SK-N-SH treated with all-trans-retinoic acid at 6 μM for 48 hours (cell line): ENCODE measurements around the gene MRPS35.

ENCODE experiments used
- ATAC-seq: fragments of 200-7000 bp; cut with Tn5 transposase; 3 replicates; pipeline ENCODE4 v1.9.1; 2020; ENCODE audit warnings: mild to moderate bottlenecking, moderate library complexity
- BACH2 ChIP-seq: fragments of 250-450 bp; sonication (Bioruptor Pico); IDR thresholded peaks from 2 replicates; pipeline ENCODE4 v1.9.0; 2021; ENCODE audit warnings: mild to moderate bottlenecking, borderline replicate concordance
- CSDC2 ChIP-seq: fragments of 250-450 bp; sonication (Bioruptor Pico); IDR thresholded peaks from 2 replicates; pipeline ENCODE4 v1.5.0; 2020; ENCODE audit warnings: mild to moderate bottlenecking, moderate library complexity
- GLIS3 ChIP-seq: fragments of 250-450 bp; sonication (Bioruptor Pico); IDR thresholded peaks from 2 replicates; pipeline ENCODE4 v1.5.0; 2020; ENCODE audit warnings: mild to moderate bottlenecking, moderate library complexity
- ISL1 ChIP-seq: fragments of 250-450 bp; sonication (Bioruptor Pico); IDR thresholded peaks from 2 replicates; pipeline ENCODE4 v2.1.2; 2022; ENCODE audit warnings: mild to moderate bottlenecking, moderate library complexity
- PPARA ChIP-seq: fragments of 250-450 bp; sonication (Bioruptor Pico); IDR thresholded peaks from 2 replicates; pipeline ENCODE4 v1.5.0; 2020; ENCODE audit warnings: mild to moderate bottlenecking, borderline replicate concordance
- RARB ChIP-seq: fragments of 250-450 bp; sonication (Bioruptor Pico); IDR thresholded peaks from 2 replicates; pipeline ENCODE4 v1.8.0; 2021; ENCODE audit warnings: mild to moderate bottlenecking, moderate library complexity
- SNAI2 ChIP-seq: fragments of 250-450 bp; sonication (Bioruptor Pico); IDR thresholded peaks from 2 replicates; pipeline ENCODE4 v1.5.0; 2020; ENCODE audit warnings: mild to moderate bottlenecking, moderate library complexity
- TOX ChIP-seq: fragments of 250-450 bp; sonication (Bioruptor Pico); IDR thresholded peaks from 2 replicates; pipeline ENCODE4 v1.8.0; 2021; ENCODE audit warnings: mild to moderate bottlenecking, moderate library complexity, borderline replicate concordance
- ZC3H10 ChIP-seq: fragments of 250-450 bp; sonication (Bioruptor Pico); IDR thresholded peaks from 2 replicates; pipeline ENCODE4 v1.5.1; 2021; ENCODE audit warnings: mild to moderate bottlenecking, moderate library complexity
- ZFP3 ChIP-seq: fragments of 250-450 bp; sonication (Bioruptor Pico); IDR thresholded peaks from 2 replicates; pipeline ENCODE4 v1.5.0; 2020; ENCODE audit warnings: mild to moderate bottlenecking, moderate library complexity
- ZFP30 ChIP-seq: fragments of 450-650 bp; formaldehyde crosslinking; IDR thresholded peaks from 2 replicates; pipeline ENCODE4 v1.5.0; 2022; ENCODE audit warnings: mild to moderate bottlenecking, moderate library complexity
- ZNF565 ChIP-seq: fragments of 450-650 bp; formaldehyde crosslinking; conservative IDR thresholded peaks from 2 replicates; pipeline ENCODE4 v1.5.0; 2020; ENCODE audit warnings: low read depth, mild to moderate bottlenecking, moderate library complexity
- ZNF70 ChIP-seq: fragments of 450-650 bp; formaldehyde crosslinking; IDR thresholded peaks from 2 replicates; pipeline ENCODE4 v1.5.0; 2020; ENCODE audit warnings: mild to moderate bottlenecking, moderate library complexity
- ZNF8 ChIP-seq: fragments of 450-650 bp; formaldehyde crosslinking; IDR thresholded peaks from 2 replicates; pipeline ENCODE4 v1.5.0; 2020; ENCODE audit warnings: mild to moderate bottlenecking, moderate library complexity
- TF ChIP-seq, protein P1 (sequence below): fragments of 250-450 bp; sonication (Bioruptor Pico); IDR thresholded peaks from 2 replicates; pipeline ENCODE4 v1.5.1; 2020; ENCODE audit warnings: low read depth, mild to moderate bottlenecking, moderate library complexity
- TF ChIP-seq, protein P2 (sequence below): fragments of 250-450 bp; sonication (Bioruptor Pico); IDR thresholded peaks from 2 replicates; pipeline ENCODE4 v1.8.0; 2020; ENCODE audit warnings: mild to moderate bottlenecking, moderate library complexity, borderline replicate concordance
- TF ChIP-seq, protein P3 (sequence below): fragments of 250-450 bp; sonication (Bioruptor Pico); IDR thresholded peaks from 2 replicates; pipeline ENCODE4 v1.8.0; 2021; ENCODE audit warnings: low read depth, mild to moderate bottlenecking, moderate library complexity, borderline replicate concordance
- TF ChIP-seq, protein P4 (sequence below): fragments of 250-450 bp; sonication (Bioruptor Pico); IDR thresholded peaks from 2 replicates; pipeline ENCODE4 v1.5.1; 2021; ENCODE audit warnings: mild to moderate bottlenecking, moderate library complexity
- TF ChIP-seq, protein P5 (sequence below): fragments of 250-450 bp; sonication (Bioruptor Pico); IDR thresholded peaks from 2 replicates; pipeline ENCODE4 v1.5.0; 2020; ENCODE audit warnings: mild to moderate bottlenecking, moderate library complexity

The MRPS35 gene

GRCh38 chr12:27711317-27711682, 668 bp downstream of the MRPS35 start:
- TF ChIP-seq ZFP3 (CRISPR knock-in tag) (no peak), ZNF8 (no peak), SNAI2 (CRISPR knock-in tag) (no peak), ZFP30 (no peak), ZNF70 (CRISPR knock-in tag) (no peak), RARB (CRISPR knock-in tag) (no peak), PPARA (CRISPR knock-in tag) (no peak), ISL1 (CRISPR knock-in tag) (no peak), ZC3H10 (CRISPR knock-in tag) (no peak), ZNF565 (CRISPR knock-in tag) (no peak), BACH2 (CRISPR knock-in tag) (no peak), CSDC2 (CRISPR knock-in tag) (no peak)
- TF ChIP-seq, protein P1, sequence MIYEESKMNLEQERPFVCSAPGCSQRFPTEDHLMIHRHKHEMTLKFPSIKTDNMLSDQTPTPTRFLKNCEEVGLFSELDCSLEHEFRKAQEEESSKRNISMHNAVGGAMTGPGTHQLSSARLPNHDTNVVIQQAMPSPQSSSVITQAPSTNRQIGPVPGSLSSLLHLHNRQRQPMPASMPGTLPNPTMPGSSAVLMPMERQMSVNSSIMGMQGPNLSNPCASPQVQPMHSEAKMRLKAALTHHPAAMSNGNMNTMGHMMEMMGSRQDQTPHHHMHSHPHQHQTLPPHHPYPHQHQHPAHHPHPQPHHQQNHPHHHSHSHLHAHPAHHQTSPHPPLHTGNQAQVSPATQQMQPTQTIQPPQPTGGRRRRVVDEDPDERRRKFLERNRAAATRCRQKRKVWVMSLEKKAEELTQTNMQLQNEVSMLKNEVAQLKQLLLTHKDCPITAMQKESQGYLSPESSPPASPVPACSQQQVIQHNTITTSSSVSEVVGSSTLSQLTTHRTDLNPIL, result no peak
- TF ChIP-seq, protein P2, sequence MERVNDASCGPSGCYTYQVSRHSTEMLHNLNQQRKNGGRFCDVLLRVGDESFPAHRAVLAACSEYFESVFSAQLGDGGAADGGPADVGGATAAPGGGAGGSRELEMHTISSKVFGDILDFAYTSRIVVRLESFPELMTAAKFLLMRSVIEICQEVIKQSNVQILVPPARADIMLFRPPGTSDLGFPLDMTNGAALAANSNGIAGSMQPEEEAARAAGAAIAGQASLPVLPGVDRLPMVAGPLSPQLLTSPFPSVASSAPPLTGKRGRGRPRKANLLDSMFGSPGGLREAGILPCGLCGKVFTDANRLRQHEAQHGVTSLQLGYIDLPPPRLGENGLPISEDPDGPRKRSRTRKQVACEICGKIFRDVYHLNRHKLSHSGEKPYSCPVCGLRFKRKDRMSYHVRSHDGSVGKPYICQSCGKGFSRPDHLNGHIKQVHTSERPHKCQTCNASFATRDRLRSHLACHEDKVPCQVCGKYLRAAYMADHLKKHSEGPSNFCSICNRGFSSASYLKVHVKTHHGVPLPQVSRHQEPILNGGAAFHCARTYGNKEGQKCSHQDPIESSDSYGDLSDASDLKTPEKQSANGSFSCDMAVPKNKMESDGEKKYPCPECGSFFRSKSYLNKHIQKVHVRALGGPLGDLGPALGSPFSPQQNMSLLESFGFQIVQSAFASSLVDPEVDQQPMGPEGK (CRISPR knock-in tag), result no peak
- TF ChIP-seq, protein P3, sequence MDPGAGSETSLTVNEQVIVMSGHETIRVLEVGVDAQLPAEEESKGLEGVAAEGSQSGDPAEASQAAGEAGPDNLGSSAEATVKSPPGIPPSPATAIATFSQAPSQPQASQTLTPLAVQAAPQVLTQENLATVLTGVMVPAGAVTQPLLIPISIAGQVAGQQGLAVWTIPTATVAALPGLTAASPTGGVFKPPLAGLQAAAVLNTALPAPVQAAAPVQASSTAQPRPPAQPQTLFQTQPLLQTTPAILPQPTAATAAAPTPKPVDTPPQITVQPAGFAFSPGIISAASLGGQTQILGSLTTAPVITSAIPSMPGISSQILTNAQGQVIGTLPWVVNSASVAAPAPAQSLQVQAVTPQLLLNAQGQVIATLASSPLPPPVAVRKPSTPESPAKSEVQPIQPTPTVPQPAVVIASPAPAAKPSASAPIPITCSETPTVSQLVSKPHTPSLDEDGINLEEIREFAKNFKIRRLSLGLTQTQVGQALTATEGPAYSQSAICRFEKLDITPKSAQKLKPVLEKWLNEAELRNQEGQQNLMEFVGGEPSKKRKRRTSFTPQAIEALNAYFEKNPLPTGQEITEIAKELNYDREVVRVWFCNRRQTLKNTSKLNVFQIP (CRISPR knock-in tag), result no peak
- TF ChIP-seq, protein P4, sequence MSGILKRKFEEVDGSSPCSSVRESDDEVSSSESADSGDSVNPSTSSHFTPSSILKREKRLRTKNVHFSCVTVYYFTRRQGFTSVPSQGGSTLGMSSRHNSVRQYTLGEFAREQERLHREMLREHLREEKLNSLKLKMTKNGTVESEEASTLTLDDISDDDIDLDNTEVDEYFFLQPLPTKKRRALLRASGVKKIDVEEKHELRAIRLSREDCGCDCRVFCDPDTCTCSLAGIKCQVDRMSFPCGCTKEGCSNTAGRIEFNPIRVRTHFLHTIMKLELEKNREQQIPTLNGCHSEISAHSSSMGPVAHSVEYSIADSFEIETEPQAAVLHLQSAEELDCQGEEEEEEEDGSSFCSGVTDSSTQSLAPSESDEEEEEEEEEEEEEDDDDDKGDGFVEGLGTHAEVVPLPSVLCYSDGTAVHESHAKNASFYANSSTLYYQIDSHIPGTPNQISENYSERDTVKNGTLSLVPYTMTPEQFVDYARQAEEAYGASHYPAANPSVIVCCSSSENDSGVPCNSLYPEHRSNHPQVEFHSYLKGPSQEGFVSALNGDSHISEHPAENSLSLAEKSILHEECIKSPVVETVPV (CRISPR knock-in tag), result no peak
- TF ChIP-seq, protein P5, sequence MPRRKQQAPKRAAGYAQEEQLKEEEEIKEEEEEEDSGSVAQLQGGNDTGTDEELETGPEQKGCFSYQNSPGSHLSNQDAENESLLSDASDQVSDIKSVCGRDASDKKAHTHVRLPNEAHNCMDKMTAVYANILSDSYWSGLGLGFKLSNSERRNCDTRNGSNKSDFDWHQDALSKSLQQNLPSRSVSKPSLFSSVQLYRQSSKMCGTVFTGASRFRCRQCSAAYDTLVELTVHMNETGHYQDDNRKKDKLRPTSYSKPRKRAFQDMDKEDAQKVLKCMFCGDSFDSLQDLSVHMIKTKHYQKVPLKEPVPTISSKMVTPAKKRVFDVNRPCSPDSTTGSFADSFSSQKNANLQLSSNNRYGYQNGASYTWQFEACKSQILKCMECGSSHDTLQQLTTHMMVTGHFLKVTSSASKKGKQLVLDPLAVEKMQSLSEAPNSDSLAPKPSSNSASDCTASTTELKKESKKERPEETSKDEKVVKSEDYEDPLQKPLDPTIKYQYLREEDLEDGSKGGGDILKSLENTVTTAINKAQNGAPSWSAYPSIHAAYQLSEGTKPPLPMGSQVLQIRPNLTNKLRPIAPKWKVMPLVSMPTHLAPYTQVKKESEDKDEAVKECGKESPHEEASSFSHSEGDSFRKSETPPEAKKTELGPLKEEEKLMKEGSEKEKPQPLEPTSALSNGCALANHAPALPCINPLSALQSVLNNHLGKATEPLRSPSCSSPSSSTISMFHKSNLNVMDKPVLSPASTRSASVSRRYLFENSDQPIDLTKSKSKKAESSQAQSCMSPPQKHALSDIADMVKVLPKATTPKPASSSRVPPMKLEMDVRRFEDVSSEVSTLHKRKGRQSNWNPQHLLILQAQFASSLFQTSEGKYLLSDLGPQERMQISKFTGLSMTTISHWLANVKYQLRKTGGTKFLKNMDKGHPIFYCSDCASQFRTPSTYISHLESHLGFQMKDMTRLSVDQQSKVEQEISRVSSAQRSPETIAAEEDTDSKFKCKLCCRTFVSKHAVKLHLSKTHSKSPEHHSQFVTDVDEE (CRISPR knock-in tag), result no peak
- peak; percentile 2 for ATAC-seq

- ATAC-seq, result no peak
- TF ChIP-seq TOX (no peak), ISL1 (CRISPR knock-in tag) (no peak), ZC3H10 (CRISPR knock-in tag) (no peak), ZFP3 (CRISPR knock-in tag) (no peak), ZFP30 (no peak), PPARA (CRISPR knock-in tag) (no peak), BACH2 (CRISPR knock-in tag) (no peak), GLIS3 (no peak), ZNF8 (no peak), RARB (CRISPR knock-in tag) (no peak), ZNF565 (CRISPR knock-in tag) (no peak)
- TF ChIP-seq, protein P2 (CRISPR knock-in tag), result no peak
- TF ChIP-seq, protein P5 (CRISPR knock-in tag), result no peak
- TF ChIP-seq, protein P4 (CRISPR knock-in tag), result no peak
- TF ChIP-seq, protein P3 (CRISPR knock-in tag), result no peak
These were observed 1.3 kb downstream of the MRPS35 start for GRCh38 chr12:27711967-27712366.
